Endothelial cell of umbilical vein (primary cell): ENCODE measurements around the gene RBM38. TPM values are rescaled to one million over a fixed set of nuclear protein-coding genes. Genes with fewer than 3 reads are reported as not detected.

ENCODE experiments used
- BruUV-seq: library from RNA; stranded (reverse); fragments of 400-500 nt; replicated peaks from 2 replicates; lab custom pipeline; 2021; lab: Mats Ljungman, UMichigan
- CTCF ChIA-PET: fragments of 300-600, 350-600 bp; sonication (Branson Sonifier 250); formaldehyde crosslinking; loops from one replicate; lab custom pipeline; 2021; ENCODE audit warnings: antibody characterized with exemption, inconsistent platforms; lab: Charles Lee
- POLR2A ChIA-PET: fragments of 300-600, 350-600 bp; sonication (Branson Sonifier 250); formaldehyde crosslinking; loops from one replicate; lab custom pipeline; 2021; ENCODE audit warnings: antibody characterized with exemption, inconsistent platforms; lab: Charles Lee
- DNase-seq: peaks from one replicate; pipeline ENCODE4 v3.0.0-alpha.2; 2011; ENCODE audit warnings: low read depth, low spot score
- FAIRE-seq: peaks from 2 replicates; lab custom pipeline; 2011; peaks lifted over from hg19 to GRCh38; lab: Jason Lieb, UNC
- H2AFZ ChIP-seq: 2 replicates; pipeline ENCODE4 v1.6.0; 2012; ENCODE audit warnings: low read depth, low read length, control low read depth, inconsistent platforms
- H3K27ac ChIP-seq: 2 replicates; pipeline ENCODE4 v1.5.1; 2011; ENCODE audit warnings: low read depth, mild to moderate bottlenecking, control low read depth, low read length, moderate library complexity; ENCODE audit not compliant: insufficient read depth
- H3K27me3 ChIP-seq, 2 experiments: 2 replicates each; pipeline versions ENCODE4 v1.6.0 to v1.6.1; 2011; ENCODE audit warnings: low read length in 2 of 2, mixed read lengths in 1 of 2; ENCODE audit not compliant: control insufficient read depth in 2 of 2, insufficient read depth in 2 of 2
- H3K36me3 ChIP-seq, 2 experiments: 2 replicates in 1 of 2; 3 replicates in 1 of 2; pipeline ENCODE4 v1.5.1; 2011; ENCODE audit warnings: low read length in 2 of 2, mild to moderate bottlenecking in 1 of 2, moderate library complexity in 1 of 2; ENCODE audit not compliant: control insufficient read depth in 2 of 2, insufficient read depth in 2 of 2; ENCODE audit errors: extremely low read depth in 1 of 2
- H3K4me1 ChIP-seq: 3 replicates; pipeline ENCODE4 v1.5.1; 2011; ENCODE audit warnings: mild to moderate bottlenecking, low read length; ENCODE audit not compliant: control insufficient read depth, insufficient read depth; ENCODE audit errors: extremely low read depth
- H3K4me2 ChIP-seq: 2 replicates; pipeline ENCODE4 v1.6.1; 2011; ENCODE audit warnings: low read length, control low read depth, mixed read lengths; ENCODE audit not compliant: insufficient read depth
- H3K4me3 ChIP-seq, 3 experiments: fragments of 200-600 bp in 1 of 3; sonication (generic), shearing (Covaris generic) in 1 of 3; replicated peaks in 1 of 3; 2 replicates each; pipeline ENCODE4 v1.5.1; 2011 to 2016; ENCODE audit warnings: control low read depth in 3 of 3, low read length in 3 of 3, mild to moderate bottlenecking in 2 of 3, inconsistent platforms in 1 of 3, low read depth in 1 of 3, moderate library complexity in 1 of 3; ENCODE audit not compliant: insufficient read depth in 1 of 3
- H3K79me2 ChIP-seq: 2 replicates; pipeline ENCODE4 v1.6.0; 2012; ENCODE audit warnings: low read length, inconsistent platforms; ENCODE audit not compliant: control insufficient read depth, insufficient read depth
- H3K9ac ChIP-seq: replicated peaks from 2 replicates; pipeline ENCODE3; 2011; ENCODE audit warnings: low read length, control low read depth; ENCODE audit not compliant: insufficient read depth; ENCODE audit errors: extremely low read depth
- H3K9me1 ChIP-seq: replicated peaks from 3 replicates; pipeline ENCODE4 v1.6.0; 2011; ENCODE audit warnings: mild to moderate bottlenecking, low read length; ENCODE audit not compliant: control insufficient read depth, insufficient read depth; ENCODE audit errors: extremely low read depth
- H3K9me3 ChIP-seq: replicated peaks from 2 replicates; pipeline ENCODE4 v1.5.1; 2012; ENCODE audit warnings: low read length, inconsistent platforms; ENCODE audit not compliant: control insufficient read depth, insufficient read depth
- H4K20me1 ChIP-seq: replicated peaks from 2 replicates; pipeline ENCODE3; 2011; ENCODE audit warnings: mild to moderate bottlenecking, low read length; ENCODE audit not compliant: control insufficient read depth, insufficient read depth; ENCODE audit errors: extremely low read depth
- EZH2 ChIP-seq: IDR thresholded peaks from 2 replicates; pipeline ENCODE4 v1.6.1; 2012; ENCODE audit warnings: borderline replicate concordance, low read depth, mild to moderate bottlenecking, moderate library complexity, low read length, inconsistent platforms; ENCODE audit not compliant: severe bottlenecking
- FOS ChIP-seq: IDR thresholded peaks from 2 replicates; pipeline ENCODE4 v1.6.1; 2011; ENCODE audit warnings: mild to moderate bottlenecking, low read length, moderate library complexity, borderline replicate concordance; ENCODE audit not compliant: insufficient read depth
- GATA2 ChIP-seq: IDR thresholded peaks from 2 replicates; pipeline ENCODE4 v1.7.0; 2011; ENCODE audit warnings: low read depth, mild to moderate bottlenecking, moderate library complexity, mixed read lengths, low read length; ENCODE audit not compliant: insufficient read length, insufficient read depth
- JUN ChIP-seq: IDR thresholded peaks from 2 replicates; pipeline ENCODE4 v1.6.1; 2011; ENCODE audit warnings: borderline replicate concordance, low read depth; ENCODE audit not compliant: insufficient read length, insufficient read depth
- MYC ChIP-seq: IDR thresholded peaks from one replicate; pipeline ENCODE4 v1.6.1; 2011; ENCODE audit warnings: mild to moderate bottlenecking, low read depth, low read length
- POLR2A ChIP-seq: IDR thresholded peaks from 2 replicates; pipeline ENCODE4 v1.6.1; 2012; ENCODE audit warnings: low read depth, mild to moderate bottlenecking, control low read depth, low read length
- POLR2AphosphoS5 ChIP-seq: IDR thresholded peaks from 2 replicates; pipeline ENCODE4 v1.6.1; 2012; ENCODE audit warnings: low read depth, mild to moderate bottlenecking, control low read depth, low read length, moderate library complexity; ENCODE audit not compliant: insufficient read depth
- dilution Hi-C: fragments of 300-500 bp; cut with MboI; formaldehyde crosslinking; loops from one replicate; pipeline ENCODE4 v1.15.0; 2019; ENCODE audit warnings: low sequenced_read_pairs; ENCODE audit not compliant: extremely low pct_ligation_motif_present
- intact Hi-C: fragments of 100-400 bp; cut with micrococcal nuclease; formaldehyde crosslinking; loops from one replicate; pipeline ENCODE4 v1.10.0; 2022
- polyA plus RNA-seq, 4 experiments: library from polyadenylated mRNA; depleted of rRNA in 3 of 4; stranded (reverse) in 3 of 4; unstranded in 1 of 4; fragments of >200 nt; gene quantifications; 2 replicates each; pipeline versions ENCODE4 v1.2.1 to v1.2.3, GENCODE V29; 2011 to 2012; ENCODE audit warnings: missing spikeins in 1 of 4
- total RNA-seq: library from RNA; stranded (reverse); gene quantifications from 2 replicates; pipeline ENCODE4 v1.2.3, GENCODE V29; 2021
- TF ChIP-seq, protein P1 (sequence below), 2 donors: IDR thresholded peaks; 1 replicate in 1 of 2; 2 replicates in 1 of 2; pipeline ENCODE4 v1.5.1; 2011; ENCODE audit warnings: low read length in 2 of 2, mild to moderate bottlenecking in 2 of 2, moderate library complexity in 2 of 2, control low read depth in 1 of 2, inconsistent platforms in 1 of 2, low read depth in 1 of 2; ENCODE audit not compliant: insufficient read depth in 1 of 2; ENCODE audit errors: extremely low read depth in 1 of 2

RBM38 gene
- total and polyA plus RNA-seq, 2 donors (not counting 3 experiments of a cell fraction or from before 2014, with no cell fraction given), result 22.1 to 37.4 TPM

- Histone ChIP-seq H2AFZ (no peak overlapping the region), H3K4me1 (no peaks in the 10 kb centered on the region), H3K27me3 (peaks cover 4 to 8% of the 10 kb centered on the region in 2 experiments), H3K27ac (no peak overlapping the region), H4K20me1 (no peaks in the 10 kb centered on the region), H3K9me3 (no peaks in the 10 kb centered on the region), H3K9me1 (no peaks in the 10 kb centered on the region), H3K4me2 (no peak overlapping the region), H3K9ac (no peak overlapping the region), H3K79me2 (no peaks in the 10 kb centered on the region), H3K36me3 (no peaks in the 10 kb centered on the region), H3K4me3 (no peak overlapping the region)
- BruUV-seq, result no TSS peak
- dilution Hi-C loops, result no loop called here
- intact Hi-C loops, result no loop called here
- FAIRE-seq (no peak), DNase-seq (no peak)
- TF ChIP-seq POLR2A, result no peak
- CTCF ChIA-PET, result no interaction called here
- POLR2A ChIA-PET, result no interaction called here
These were observed 41.3 kb downstream of the RBM38 start for GRCh38 chr20:57432480-57432861.

DNA sequence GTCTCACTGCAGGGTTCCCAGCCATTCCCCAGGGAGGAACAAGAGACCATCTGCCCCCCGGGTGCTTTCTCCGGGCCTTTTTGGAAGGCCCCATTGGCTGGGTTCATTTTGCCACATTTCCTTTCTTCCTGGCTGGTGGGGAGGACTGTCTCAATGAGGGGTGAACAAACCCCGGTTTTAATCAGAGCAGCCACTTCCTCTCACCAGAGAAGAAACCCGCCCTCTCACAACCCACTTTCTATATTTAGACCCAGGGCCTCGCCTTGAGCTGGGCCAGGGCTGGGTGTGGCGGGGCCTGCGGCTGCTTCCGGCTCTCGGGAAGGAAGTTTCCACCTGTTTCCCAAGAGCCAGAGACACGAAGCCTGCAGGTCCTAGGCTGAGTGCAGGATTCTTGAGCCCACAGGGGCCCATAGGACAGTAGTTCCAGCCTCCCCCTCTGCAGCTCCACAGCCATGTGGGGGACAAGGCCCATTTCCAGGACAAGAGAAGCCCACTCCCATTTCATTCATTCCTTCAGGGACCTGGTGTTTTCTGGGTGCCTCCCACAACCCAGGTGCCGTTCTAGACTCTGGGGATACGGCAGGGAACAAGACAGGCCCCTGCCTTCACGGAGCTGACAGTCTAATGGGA, 41.8 kb downstream of the RBM38 start:
- no peak for DNase-seq
- H4K20me1 ChIP-seq, result no peaks in the 10 kb centered on the region
- no peak for FAIRE-seq
- H3K4me3 ChIP-seq, result no peak overlapping the region
- dilution Hi-C loops (no loop called here), intact Hi-C loops (no loop called here)
- ChIA-PET POLR2A (no interaction called here), CTCF (no interaction called here)
- no peak overlapping the region for H2AFZ ChIP-seq
- no peaks in the 10 kb centered on the region for H3K9me1 ChIP-seq
- no peak overlapping the region for H3K27ac ChIP-seq
- peaks cover 4 to 8% of the 10 kb centered on the region in 2 experiments for H3K27me3 ChIP-seq
- BruUV-seq, result no TSS peak
- no peaks in the 10 kb centered on the region for H3K4me1 ChIP-seq
- no peaks in the 10 kb centered on the region for H3K9me3 ChIP-seq
- TF ChIP-seq JUN, result no peak
- no peak for TF ChIP-seq POLR2A
- TF ChIP-seq, protein P1, sequence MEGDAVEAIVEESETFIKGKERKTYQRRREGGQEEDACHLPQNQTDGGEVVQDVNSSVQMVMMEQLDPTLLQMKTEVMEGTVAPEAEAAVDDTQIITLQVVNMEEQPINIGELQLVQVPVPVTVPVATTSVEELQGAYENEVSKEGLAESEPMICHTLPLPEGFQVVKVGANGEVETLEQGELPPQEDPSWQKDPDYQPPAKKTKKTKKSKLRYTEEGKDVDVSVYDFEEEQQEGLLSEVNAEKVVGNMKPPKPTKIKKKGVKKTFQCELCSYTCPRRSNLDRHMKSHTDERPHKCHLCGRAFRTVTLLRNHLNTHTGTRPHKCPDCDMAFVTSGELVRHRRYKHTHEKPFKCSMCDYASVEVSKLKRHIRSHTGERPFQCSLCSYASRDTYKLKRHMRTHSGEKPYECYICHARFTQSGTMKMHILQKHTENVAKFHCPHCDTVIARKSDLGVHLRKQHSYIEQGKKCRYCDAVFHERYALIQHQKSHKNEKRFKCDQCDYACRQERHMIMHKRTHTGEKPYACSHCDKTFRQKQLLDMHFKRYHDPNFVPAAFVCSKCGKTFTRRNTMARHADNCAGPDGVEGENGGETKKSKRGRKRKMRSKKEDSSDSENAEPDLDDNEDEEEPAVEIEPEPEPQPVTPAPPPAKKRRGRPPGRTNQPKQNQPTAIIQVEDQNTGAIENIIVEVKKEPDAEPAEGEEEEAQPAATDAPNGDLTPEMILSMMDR (IDR thresholded peaks at IDR 0.05; ENCODE audit: extremely low read depth in 1 of 2, insufficient read depth in 1 of 2, low read depth in 1 of 2, low read length in 2 of 2), result no peak
- TF ChIP-seq FOS, result no peak
- no peak for TF ChIP-seq POLR2AphosphoS5
- no peak for TF ChIP-seq MYC
- TF ChIP-seq GATA2, result no peak
- TF ChIP-seq EZH2, result no peak
- no peak overlapping the region for H3K9ac ChIP-seq
- no peaks in the 10 kb centered on the region for H3K79me2 ChIP-seq
- H3K4me2 ChIP-seq, result no peak overlapping the region
- no peaks in the 10 kb centered on the region for H3K36me3 ChIP-seq
